Esophagus mucosa (tissue), 1 donor: ENCODE results near the gene PPP2R2C. TPM values are rescaled to one million over a fixed set of nuclear protein-coding genes. Genes with fewer than 3 reads are reported as not detected.

Experiments
- ATAC-seq: fragments of 200-7000 bp; cut with Tn5 transposase; one replicate; pipeline ENCODE4 v1.9.1; 2020
- total RNA-seq: library from RNA; stranded (reverse); gene quantifications from one replicate; pipeline ENCODE4 v1.2.4, GENCODE V29; 2023
- donor health status: DM: yes; HTN: yes; CAD: no.

The PPP2R2C gene
- total RNA-seq, 1 donor from 2014 or later: 65.7 TPM

- ATAC-seq: no peak
Observed at GRCh38 chr4:6394671-6395081, 77.7 kb downstream of the PPP2R2C start.

- no peak for ATAC-seq
Observed at GRCh38 chr4:6393544-6394475, 78.6 kb downstream of the PPP2R2C start.

- ATAC-seq: no peak
Observed at GRCh38 chr4:6393066-6393465, 79.3 kb downstream of the PPP2R2C start.

GRCh38 chr4:6392407-6392806 is 80.0 kb downstream of the PPP2R2C start:
- ATAC-seq: no peak

- peak; percentile 83 for ATAC-seq
Observed at GRCh38 chr4:6391852-6392188, 80.6 kb downstream of the PPP2R2C start.

- ATAC-seq: peak; percentile 92
Observed at GRCh38 chr4:6391186-6391851, 81.1 kb downstream of the PPP2R2C start.

GRCh38 chr4:6390356-6390755 is 82.1 kb downstream of the PPP2R2C start:
- no peak for ATAC-seq

- ATAC-seq: no peak
Observed at GRCh38 chr4:6389142-6389825, 83.1 kb downstream of the PPP2R2C start.

GRCh38 chr4:6388713-6389112 is 83.7 kb downstream of the PPP2R2C start:
- ATAC-seq: no peak

- ATAC-seq: no peak
Observed at GRCh38 chr4:6387946-6388345, 84.5 kb downstream of the PPP2R2C start.

GRCh38 chr4:6386091-6386490 is 86.3 kb downstream of the PPP2R2C start:
- ATAC-seq: peak; percentile 70

- no peak for ATAC-seq
Observed at GRCh38 chr4:6385288-6385687, 87.1 kb downstream of the PPP2R2C start.

GRCh38 chr4:6384541-6384940 is 87.9 kb downstream of the PPP2R2C start:
- no peak for ATAC-seq

- ATAC-seq: no peak
Observed at GRCh38 chr4:6383929-6384328, 88.5 kb downstream of the PPP2R2C start.

GRCh38 chr4:6383009-6383404 is 89.4 kb downstream of the PPP2R2C start:
- ATAC-seq: no peak

- no peak for ATAC-seq
Observed at GRCh38 chr4:6381571-6382123, 90.8 kb downstream of the PPP2R2C start.

GRCh38 chr4:6380746-6381410 is 91.5 kb downstream of the PPP2R2C start:
- peak; percentile 13 for ATAC-seq

- ATAC-seq: no peak
Observed at GRCh38 chr4:6379767-6380745, 92.4 kb downstream of the PPP2R2C start.

- no peak for ATAC-seq
Observed at GRCh38 chr4:6378493-6379445, 93.6 kb downstream of the PPP2R2C start.
